H9 (cell line): ENCODE data around the gene SWT1. TPM values are rescaled to one million over a fixed set of nuclear protein-coding genes. Genes with fewer than 3 reads are reported as not detected.

Experiments
- DNase-seq: peaks from one replicate; pipeline ENCODE4 v3.0.0-alpha.2; 2017
- H2AFZ ChIP-seq: one replicate; pipeline ENCODE4 v1.6.1; 2013; ENCODE audit warnings: mild to moderate bottlenecking, low read length, control low read depth, moderate library complexity
- H2AK5ac ChIP-seq: 2 replicates; pipeline ENCODE4 v1.6.1; 2013; ENCODE audit warnings: low read length, control low read depth, mixed read lengths; ENCODE audit not compliant: insufficient read length
- H2BK120ac ChIP-seq: one replicate; pipeline ENCODE4 v1.6.1; 2013; ENCODE audit warnings: low read depth, mild to moderate bottlenecking, low read length, control low read depth, inconsistent platforms; ENCODE audit not compliant: poor library complexity, severe bottlenecking
- H2BK12ac ChIP-seq: 2 replicates; pipeline ENCODE4 v1.6.1; 2013; ENCODE audit warnings: low read length, control low read depth, mixed read lengths, low read depth; ENCODE audit not compliant: insufficient read length
- H2BK15ac ChIP-seq: 2 replicates; pipeline ENCODE4 v1.6.1; 2013; ENCODE audit warnings: low read depth, low read length, control low read depth
- H2BK20ac ChIP-seq: one replicate; pipeline ENCODE4 v1.6.1; 2013; ENCODE audit warnings: low read depth, mild to moderate bottlenecking, low read length, control low read depth, inconsistent platforms; ENCODE audit not compliant: poor library complexity, severe bottlenecking
- H2BK5ac ChIP-seq: 2 replicates; pipeline ENCODE4 v1.6.1; 2013; ENCODE audit warnings: low read length, control low read depth, mixed read lengths; ENCODE audit not compliant: insufficient read length
- H3K14ac ChIP-seq: 2 replicates; pipeline ENCODE4 v1.6.1; 2013; ENCODE audit warnings: low read length, control low read depth; ENCODE audit not compliant: insufficient read depth
- H3K18ac ChIP-seq: 2 replicates; pipeline ENCODE4 v1.6.1; 2013; ENCODE audit warnings: low read depth, mild to moderate bottlenecking, mixed read lengths, low read length, control low read depth; ENCODE audit not compliant: insufficient read length
- H3K23ac ChIP-seq: 2 replicates; pipeline ENCODE4 v1.6.1; 2013; ENCODE audit warnings: low read length, control low read depth, mixed read lengths, low read depth; ENCODE audit not compliant: insufficient read length
- H3K23me2 ChIP-seq: 2 replicates; pipeline ENCODE4 v1.6.1; 2013; ENCODE audit warnings: low read depth, mild to moderate bottlenecking, mixed read lengths, low read length, control low read depth; ENCODE audit not compliant: insufficient read length, poor library complexity, severe bottlenecking
- H3K27ac ChIP-seq: 2 replicates; pipeline ENCODE4 v1.5.1; 2013; ENCODE audit warnings: low read length, control low read depth, mixed read lengths, low read depth; ENCODE audit not compliant: insufficient read length
- H3K27me3 ChIP-seq: 2 replicates; pipeline ENCODE4 v1.6.1; 2013; ENCODE audit warnings: low read length, control low read depth, inconsistent platforms; ENCODE audit not compliant: insufficient read depth
- H3K4ac ChIP-seq: 2 replicates; pipeline ENCODE4 v1.6.1; 2013; ENCODE audit warnings: low read depth, mild to moderate bottlenecking, control low read depth, inconsistent platforms, low read length, moderate library complexity
- H3K4me1 ChIP-seq: 2 replicates; pipeline ENCODE4 v1.6.1; 2013; ENCODE audit warnings: low read length, control low read depth, inconsistent platforms; ENCODE audit not compliant: insufficient read depth
- H3K4me2 ChIP-seq: 2 replicates; pipeline ENCODE4 v1.6.1; 2013; ENCODE audit warnings: low read length, control low read depth, mixed read lengths; ENCODE audit not compliant: insufficient read length, insufficient read depth
- H3K56ac ChIP-seq: 2 replicates; pipeline ENCODE4 v1.6.1; 2013; ENCODE audit warnings: low read depth, mild to moderate bottlenecking, mixed read lengths, low read length, control low read depth; ENCODE audit not compliant: insufficient read length
- H3K79me1 ChIP-seq: 2 replicates; pipeline ENCODE4 v1.6.1; 2013; ENCODE audit warnings: low read depth, mild to moderate bottlenecking, moderate library complexity, low read length, control low read depth, inconsistent platforms; ENCODE audit not compliant: insufficient read depth, poor library complexity, severe bottlenecking
- H3K79me2 ChIP-seq: 2 replicates; pipeline ENCODE4 v1.6.1; 2013; ENCODE audit warnings: low read length, control low read depth, inconsistent platforms; ENCODE audit not compliant: insufficient read depth
- H3K9ac ChIP-seq: 2 replicates; pipeline ENCODE4 v1.6.1; 2013; ENCODE audit warnings: low read length, control low read depth, mixed read lengths; ENCODE audit not compliant: insufficient read length; ENCODE audit errors: extremely low read depth
- H3K9me3 ChIP-seq: one replicate; pipeline ENCODE4 v1.6.1; 2013; ENCODE audit warnings: low read depth, low read length, inconsistent platforms; ENCODE audit not compliant: control insufficient read depth
- H3T11ph ChIP-seq: one replicate; pipeline ENCODE4 v1.6.1; 2013; ENCODE audit warnings: mild to moderate bottlenecking, low read length, control low read depth, inconsistent platforms
- H4K20me1 ChIP-seq: one replicate; pipeline ENCODE4 v1.6.1; 2013; ENCODE audit not compliant: control insufficient read depth, insufficient read length, insufficient read depth
- H4K5ac ChIP-seq: 2 replicates; pipeline ENCODE4 v1.6.1; 2013; ENCODE audit warnings: low read depth, mild to moderate bottlenecking, mixed read lengths, low read length, control low read depth; ENCODE audit not compliant: insufficient read length
- H4K8ac ChIP-seq: replicated peaks from 2 replicates; pipeline ENCODE4 v1.6.1; 2013; ENCODE audit warnings: low read length, control low read depth, mixed read lengths, low read depth; ENCODE audit not compliant: insufficient read length
- H4K91ac ChIP-seq: 2 replicates; pipeline ENCODE4 v1.6.1; 2013; ENCODE audit warnings: low read depth, mild to moderate bottlenecking, moderate library complexity, mixed read lengths, low read length, control low read depth; ENCODE audit not compliant: insufficient read length
- H3K27ac Mint-ChIP-seq, 3 experiments: 2 replicates in 2 of 3; 3 replicates in 1 of 3; pipeline ENCODE4 v1.8.0; 2020 to 2021; ENCODE audit warnings: mixed read lengths in 3 of 3, mild to moderate bottlenecking in 1 of 3, moderate library complexity in 1 of 3
- H3K27me3 Mint-ChIP-seq: 2 replicates; pipeline ENCODE4 v1.8.0; 2021; ENCODE audit warnings: low read depth, mild to moderate bottlenecking, moderate library complexity, mixed read lengths
- H3K36me3 Mint-ChIP-seq, 3 experiments: 2 replicates in 2 of 3; 3 replicates in 1 of 3; pipeline ENCODE4 v1.8.0; 2020 to 2021; ENCODE audit warnings: low read depth in 3 of 3, mixed read lengths in 3 of 3; ENCODE audit not compliant: insufficient read depth in 1 of 3
- H3K4me1 Mint-ChIP-seq, 2 experiments: 2 replicates each; pipeline ENCODE4 v1.8.0; 2020; ENCODE audit warnings: mixed read lengths in 2 of 2
- H3K4me3 Mint-ChIP-seq, 2 experiments: 2 replicates in 1 of 2; 3 replicates in 1 of 2; pipeline ENCODE4 v1.8.0; 2020 to 2021; ENCODE audit warnings: mild to moderate bottlenecking in 2 of 2, mixed read lengths in 2 of 2, moderate library complexity in 1 of 2
- H3K9me3 Mint-ChIP-seq, 2 experiments: 2 replicates in 1 of 2; 3 replicates in 1 of 2; pipeline ENCODE4 v1.8.0; 2020; ENCODE audit warnings: mild to moderate bottlenecking in 2 of 2, mixed read lengths in 2 of 2, moderate library complexity in 1 of 2
- CTCF ChIP-seq: fragments of 200-600 bp; sonication (generic); conservative IDR thresholded peaks from 3 replicates; pipeline ENCODE4 v1.8.0; 2021; ENCODE audit warnings: antibody characterized with exemption, mild to moderate bottlenecking
- WGBS: extraction: QIAGEN DNeasy Blood & Tissue Kit; methylation state at CpG from one replicate; pipeline ENCODE4 v1.1.7; 2013; ENCODE audit warnings: missing lambda C conversion rate, low lambda C conversion rate, mixed read lengths; ENCODE audit not compliant: insufficient read length; ENCODE audit errors: extremely low coverage; 5-methylcytosine and 5-hydroxymethylcytosine counted together
- total RNA-seq: library from RNA; stranded (reverse); gene quantifications from 2 replicates; pipeline ENCODE4 v1.2.1, GENCODE V29; 2021

Gene SWT1
- total RNA-seq, 1 experiment from 2014 or later, result 5.2 TPM

GRCh38 chr1:185338719-185339622 lies 182.0 kb downstream of the SWT1 start:
- Histone ChIP-seq H3K18ac (no peak overlapping the region), H3T11ph (no peak overlapping the region), H4K20me1 (no peaks in the 10 kb centered on the region), H3K27ac (no peak overlapping the region), H4K8ac (no peak overlapping the region), H2BK12ac (no peak overlapping the region), H3K79me2 (no peaks in the 10 kb centered on the region), H4K91ac (no peak overlapping the region), H3K9ac (no peak overlapping the region), H2AK5ac (no peak overlapping the region), H2AFZ (peak overlapping the region; percentile 56), H3K4me2 (no peak overlapping the region), H3K79me1 (no peaks in the 10 kb centered on the region), H3K23me2 (no peaks in the 10 kb centered on the region), H3K4me1 (no peaks in the 10 kb centered on the region), H3K9me3 (no peaks in the 10 kb centered on the region), H3K4ac (no peak overlapping the region), H3K23ac (no peak overlapping the region), H2BK20ac (no peak overlapping the region), H4K5ac (no peak overlapping the region), H3K56ac (no peak overlapping the region), H3K14ac (no peak overlapping the region; the same call in 1 of the 2 replicates), H2BK5ac (no peak overlapping the region), H3K27me3 (no peaks in the 10 kb centered on the region), H2BK120ac (no peak overlapping the region), H2BK15ac (no peak overlapping the region)
- Mint-ChIP-seq H3K36me3 (no peaks in the 10 kb centered on the region), H3K4me1 (peaks cover 18 to 19% of the 10 kb centered on the region in 2 experiments), H3K4me3 (no peak overlapping the region), H3K9me3 (no peaks in the 10 kb centered on the region), H3K27me3 (no peaks in the 10 kb centered on the region), H3K27ac (peak overlapping the region in 2 of 3 experiments; percentile 58 to 94; a peak in 3 of 7 replicates)
- TF ChIP-seq CTCF, result no peak
- no CpG with 5 or more reads among the region's 8 CpGs for WGBS
- DNase-seq, result no peak
